ENCODE results near the gene GAPVD1.

GAPVD1 gene

DNA sequence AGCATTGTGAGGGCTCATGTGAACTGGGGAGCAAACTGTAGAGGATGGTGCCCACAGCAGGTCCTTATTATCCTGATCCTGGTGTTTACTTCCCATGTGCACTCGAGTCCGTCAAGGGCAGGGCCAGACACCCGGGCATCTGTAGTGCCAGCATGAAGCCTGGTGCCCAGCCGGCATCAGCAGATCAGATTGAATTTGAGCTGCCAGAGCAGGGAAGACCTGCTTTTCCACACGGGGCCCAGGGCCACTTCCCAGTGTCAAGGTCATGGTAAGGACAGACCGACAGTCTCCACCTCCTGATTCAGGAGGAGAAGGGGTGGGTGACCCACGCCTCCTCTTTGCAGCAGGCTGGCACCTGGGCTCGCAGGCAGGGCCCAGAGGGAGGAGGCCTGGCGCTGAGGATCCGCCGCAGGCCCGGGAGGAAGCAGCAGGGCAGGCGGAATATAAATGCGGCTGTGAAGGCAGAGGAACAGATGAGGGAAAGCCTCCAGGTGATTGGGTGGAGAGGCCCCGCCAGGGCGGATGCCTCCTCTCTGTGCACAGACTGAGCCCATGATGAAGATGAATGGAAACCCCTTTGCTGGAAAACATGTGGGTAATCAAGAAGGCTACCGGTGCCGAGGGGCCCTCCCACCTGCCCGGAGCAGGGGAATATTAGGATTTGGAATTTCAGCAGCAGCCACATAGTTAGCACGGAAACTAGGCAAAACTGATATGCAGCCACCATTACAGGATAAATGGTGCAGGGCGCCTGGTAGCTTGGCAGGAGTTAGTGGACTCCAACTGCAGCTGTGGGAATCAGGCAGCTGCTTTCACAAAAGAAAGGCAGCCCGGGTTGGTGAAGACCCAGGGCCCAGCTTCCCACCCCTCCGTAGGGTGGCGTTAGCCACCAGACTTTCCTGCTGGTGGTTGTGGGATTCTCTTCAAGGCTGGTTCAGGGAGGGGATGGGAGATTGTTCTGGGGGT is 114.9 kb downstream of the GAPVD1 start:
- no peaks in the 10 kb centered on the region for H3K4me1 ChIP-seq (ENCODE audit: low read length)
- no peaks in the 10 kb centered on the region for H3K9me2 ChIP-seq (replicated peaks; ENCODE audit: insufficient read depth, low read length)
- H4K20me1 ChIP-seq (ENCODE audit: insufficient read depth, low read length): no peaks in the 10 kb centered on the region
- no peaks in the 10 kb centered on the region for H3F3A ChIP-seq (ENCODE audit: insufficient read depth, low read length)
- no peak overlapping the region for H3K27ac ChIP-seq (ENCODE audit: low read length)
- H2AFZ ChIP-seq (ENCODE audit: low read length): no peak overlapping the region
- DNase-seq: no peak
- no peaks in the 10 kb centered on the region for H3K9me3 ChIP-seq (replicated peaks; ENCODE audit: insufficient read depth, low read length)
- H3K4me2 ChIP-seq (ENCODE audit: low read depth, low read length): no peak overlapping the region
- TF ChIP-seq EZH2 (optimal IDR thresholded peaks at IDR 0.05; ENCODE audit: low read depth, low read length) (no peak), EZH2phosphoT487 (IDR thresholded peaks at IDR 0.05; ENCODE audit: low read length) (no peak)
- H3K4me3 ChIP-seq (ENCODE audit: low read length): no peak overlapping the region
- H3K36me3 ChIP-seq (replicated peaks; ENCODE audit: insufficient read depth, low read length): no peaks in the 10 kb centered on the region
- no peaks in the 10 kb centered on the region for H3K27me3 ChIP-seq (replicated peaks; ENCODE audit: insufficient read depth, low read length)
- H3K9ac ChIP-seq (ENCODE audit: low read length): no peak overlapping the region
- no peaks in the 10 kb centered on the region for H3K79me2 ChIP-seq (ENCODE audit: low read length)

DNA sequence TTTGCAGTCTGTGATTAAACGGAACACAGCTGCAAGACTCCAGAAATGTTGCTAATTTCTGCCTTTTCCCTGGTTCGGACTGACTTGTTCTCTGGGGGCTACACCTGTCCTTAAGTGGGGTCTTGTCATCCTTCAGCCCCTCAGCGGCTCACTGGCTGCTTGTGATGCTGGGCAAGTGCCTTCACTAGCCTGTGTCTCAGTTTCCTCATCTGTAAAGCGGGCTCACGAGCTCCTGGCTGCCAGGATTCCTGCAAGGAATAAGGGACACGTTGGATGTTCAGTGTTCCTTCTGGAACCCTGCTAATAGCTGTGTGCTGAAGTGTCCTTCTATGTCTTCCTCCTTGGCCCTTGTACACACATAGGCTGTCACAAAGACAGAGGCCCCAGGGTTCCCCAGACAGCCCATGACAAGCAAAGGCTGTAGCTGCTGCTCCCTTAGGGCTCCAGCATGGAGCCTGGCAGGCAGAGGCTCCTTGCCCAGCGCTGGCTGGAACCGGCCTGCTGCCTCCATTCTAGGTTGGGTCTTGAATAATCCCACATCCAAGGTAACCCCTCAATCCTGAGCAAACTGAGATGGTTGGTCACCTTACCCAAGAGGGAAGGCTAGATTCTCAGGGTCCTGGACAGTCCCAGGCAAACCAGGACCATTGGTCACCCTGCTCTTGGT is 116.1 kb downstream of the GAPVD1 start:
- no peaks in the 10 kb centered on the region for H4K20me1 ChIP-seq (ENCODE audit: insufficient read depth, low read length)
- no peaks in the 10 kb centered on the region for H3K9me3 ChIP-seq (replicated peaks; ENCODE audit: insufficient read depth, low read length)
- H2AFZ ChIP-seq (ENCODE audit: low read length): no peak overlapping the region
- H3K4me3 ChIP-seq (ENCODE audit: low read length): no peak overlapping the region
- no peak overlapping the region for H3K9ac ChIP-seq (ENCODE audit: low read length)
- H3K4me1 ChIP-seq (ENCODE audit: low read length): no peaks in the 10 kb centered on the region
- H3K27ac ChIP-seq (ENCODE audit: low read length): no peak overlapping the region
- H3K27me3 ChIP-seq (replicated peaks; ENCODE audit: insufficient read depth, low read length): no peaks in the 10 kb centered on the region
- no peaks in the 10 kb centered on the region for H3K79me2 ChIP-seq (ENCODE audit: low read length)
- no peaks in the 10 kb centered on the region for H3K36me3 ChIP-seq (replicated peaks; ENCODE audit: insufficient read depth, low read length)
- TF ChIP-seq CTCF (IDR thresholded peaks at IDR 0.05; ENCODE audit: low read length) (no peak), EZH2phosphoT487 (IDR thresholded peaks at IDR 0.05; ENCODE audit: low read length) (no peak), EZH2 (optimal IDR thresholded peaks at IDR 0.05; ENCODE audit: low read depth, low read length) (no peak)
- no peaks in the 10 kb centered on the region for H3K9me2 ChIP-seq (replicated peaks; ENCODE audit: insufficient read depth, low read length)
- no peaks in the 10 kb centered on the region for H3F3A ChIP-seq (ENCODE audit: insufficient read depth, low read length)
- H3K4me2 ChIP-seq (ENCODE audit: low read depth, low read length): no peak overlapping the region
- no peak for DNase-seq

DNA sequence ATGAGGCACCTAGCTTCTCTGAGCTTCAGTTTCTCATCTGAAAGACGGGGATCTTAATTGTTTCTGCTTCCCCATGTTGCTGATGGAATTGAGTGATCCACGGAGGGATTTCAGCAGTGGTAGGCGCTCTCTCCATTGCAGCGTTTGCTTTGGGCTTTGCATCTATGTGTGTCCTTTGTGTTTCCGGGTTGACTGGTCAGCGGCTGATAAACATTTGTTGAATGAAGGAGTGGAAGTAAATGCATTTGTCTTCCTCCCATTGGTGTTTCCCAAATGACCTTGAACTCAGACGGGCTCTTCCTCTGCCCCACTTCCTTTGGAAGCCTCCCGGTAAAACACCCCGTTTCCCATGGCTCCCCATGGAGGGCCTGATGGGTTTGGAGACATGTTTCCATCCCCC is 117.2 kb downstream of the GAPVD1 start:
- no peak overlapping the region for H2AFZ ChIP-seq (ENCODE audit: low read length)
- H4K20me1 ChIP-seq (ENCODE audit: insufficient read depth, low read length): no peaks in the 10 kb centered on the region
- no peaks in the 10 kb centered on the region for H3K9me3 ChIP-seq (replicated peaks; ENCODE audit: insufficient read depth, low read length)

DNA sequence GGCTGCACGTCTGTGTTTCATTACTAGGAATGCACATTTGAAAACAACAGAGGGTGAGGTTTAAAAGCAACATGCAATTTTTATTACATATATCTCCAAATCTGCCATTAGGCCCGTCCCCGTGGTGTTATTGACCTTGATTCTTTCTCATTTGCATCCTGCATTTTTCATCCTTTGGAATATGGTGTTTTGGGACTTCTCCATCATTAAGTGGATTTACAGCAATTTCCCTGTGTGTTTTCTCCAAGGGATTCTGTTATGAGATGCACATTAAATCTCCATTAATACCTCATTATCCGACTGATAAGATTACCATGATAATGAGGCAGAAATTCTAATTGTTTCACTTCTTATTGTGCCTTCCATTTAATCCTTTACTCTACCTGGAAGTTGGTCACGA is 117.6 kb downstream of the GAPVD1 start:
- Histone ChIP-seq H3K9me3 (replicated peaks; ENCODE audit: insufficient read depth, low read length) (no peaks in the 10 kb centered on the region), H3K9ac (ENCODE audit: low read length) (no peak overlapping the region), H3K36me3 (replicated peaks; ENCODE audit: insufficient read depth, low read length) (no peaks in the 10 kb centered on the region), H3K4me3 (ENCODE audit: low read length) (no peak overlapping the region), H4K20me1 (ENCODE audit: insufficient read depth, low read length) (no peaks in the 10 kb centered on the region), H3K27ac (ENCODE audit: low read length) (no peak overlapping the region), H3K4me1 (ENCODE audit: low read length) (no peaks in the 10 kb centered on the region), H3F3A (ENCODE audit: insufficient read depth, low read length) (no peaks in the 10 kb centered on the region), H3K79me2 (ENCODE audit: low read length) (no peaks in the 10 kb centered on the region), H3K9me2 (replicated peaks; ENCODE audit: insufficient read depth, low read length) (no peaks in the 10 kb centered on the region), H2AFZ (ENCODE audit: low read length) (no peak overlapping the region), H3K27me3 (replicated peaks; ENCODE audit: insufficient read depth, low read length) (no peaks in the 10 kb centered on the region), H3K4me2 (ENCODE audit: low read depth, low read length) (no peak overlapping the region)
- DNase-seq: no peak
- no peak for TF ChIP-seq EZH2 (optimal IDR thresholded peaks at IDR 0.05; ENCODE audit: low read depth, low read length)
- no peak for TF ChIP-seq CTCF (IDR thresholded peaks at IDR 0.05; ENCODE audit: low read length)
- TF ChIP-seq EZH2phosphoT487 (IDR thresholded peaks at IDR 0.05; ENCODE audit: low read length): no peak

More for the DNA sequence above, 117.2 kb downstream of the GAPVD1 start:
- Histone ChIP-seq H3F3A (ENCODE audit: insufficient read depth, low read length) (no peaks in the 10 kb centered on the region), H3K27ac (ENCODE audit: low read length) (no peak overlapping the region), H3K9ac (ENCODE audit: low read length) (no peak overlapping the region), H3K36me3 (replicated peaks; ENCODE audit: insufficient read depth, low read length) (no peaks in the 10 kb centered on the region), H3K4me1 (ENCODE audit: low read length) (no peaks in the 10 kb centered on the region), H3K9me2 (replicated peaks; ENCODE audit: insufficient read depth, low read length) (no peaks in the 10 kb centered on the region), H3K79me2 (ENCODE audit: low read length) (no peaks in the 10 kb centered on the region), H3K4me3 (ENCODE audit: low read length) (no peak overlapping the region), H3K27me3 (replicated peaks; ENCODE audit: insufficient read depth, low read length) (no peaks in the 10 kb centered on the region), H3K4me2 (ENCODE audit: low read depth, low read length) (no peak overlapping the region)
- DNase-seq: no peak
- TF ChIP-seq EZH2 (optimal IDR thresholded peaks at IDR 0.05; ENCODE audit: low read depth, low read length): no peak

All from MM.1S (cell line).